HepG2 (cell line): ENCODE measurements around the gene SNX30.

Experiments used
- AHR ChIP-seq: IDR thresholded peaks from 2 replicates; pipeline ENCODE4 v1.6.1; 2018; ENCODE audit warnings: missing genetic modification reagents, missing compliant biosample characterization
- ASH2L ChIP-seq: fragments of 300-600, 200-600 bp; sonication (generic); IDR thresholded peaks from 2 replicates; pipeline ENCODE4 v1.7.0; 2017; ENCODE audit warnings: low read depth, mild to moderate bottlenecking, moderate library complexity, mixed read lengths, low read length; ENCODE audit not compliant: insufficient read length
- CREB3 ChIP-seq: sonication (generic); formaldehyde crosslinking; IDR thresholded peaks from 2 replicates; pipeline ENCODE4 v1.5.0; 2020; ENCODE audit warnings: missing genetic modification reagents
- CTCF ChIP-seq: sonication (generic); formaldehyde crosslinking; IDR thresholded peaks from 2 replicates; pipeline ENCODE4 v1.5.0; 2020; ENCODE audit warnings: mild to moderate bottlenecking, missing genetic modification reagents, moderate library complexity
- HNF4A ChIP-seq: sonication (generic); formaldehyde crosslinking; IDR thresholded peaks from 2 replicates; pipeline ENCODE4 v1.4.0; 2020; ENCODE audit warnings: missing genetic modification reagents
- NBN ChIP-seq: fragments of 450-650 bp; conservative IDR thresholded peaks from 2 replicates; pipeline ENCODE4 v1.6.1; 2017
- POLR2AphosphoS5 ChIP-seq: IDR thresholded peaks from 2 replicates; pipeline ENCODE4 v1.6.1; 2012; ENCODE audit warnings: low read depth, low read length
- TARDBP ChIP-seq: sonication (generic); formaldehyde crosslinking; IDR thresholded peaks from 2 replicates; pipeline ENCODE4 v1.8.0; 2022; ENCODE audit warnings: mild to moderate bottlenecking, missing genetic modification reagents
- UBTF ChIP-seq: sonication (generic); formaldehyde crosslinking; IDR thresholded peaks from 2 replicates; pipeline ENCODE4 v1.4.0; 2020; ENCODE audit warnings: mild to moderate bottlenecking, missing genetic modification reagents
- ZBTB33 ChIP-seq: sonication (generic); formaldehyde crosslinking; IDR thresholded peaks from 2 replicates; pipeline ENCODE4 v1.4.0; 2020; ENCODE audit warnings: missing genetic modification reagents
- ZBTB4 ChIP-seq: sonication (generic); formaldehyde crosslinking; IDR thresholded peaks from 2 replicates; pipeline ENCODE4 v1.4.0; 2020; ENCODE audit warnings: missing genetic modification reagents, mild to moderate bottlenecking, borderline replicate concordance
- ZNF383 ChIP-seq: sonication (generic); formaldehyde crosslinking; IDR thresholded peaks from 2 replicates; pipeline ENCODE4 v1.4.0; 2020; ENCODE audit warnings: missing genetic modification reagents, mild to moderate bottlenecking, borderline replicate concordance
- ZNF574 ChIP-seq: sonication (generic); formaldehyde crosslinking; IDR thresholded peaks from 2 replicates; pipeline ENCODE4 v1.4.0; 2020; ENCODE audit warnings: missing genetic modification reagents
- ZNF580 ChIP-seq: IDR thresholded peaks from 2 replicates; pipeline ENCODE4 v1.6.1; 2016; ENCODE audit warnings: low read depth, borderline replicate concordance

- TF ChIP-seq POLR2AphosphoS5 = no peak
- no peak for TF ChIP-seq ZBTB4 (CRISPR knock-in tag)
- TF ChIP-seq NBN = no peak
- TF ChIP-seq ZNF574 (CRISPR knock-in tag) = no peak
- no peak for TF ChIP-seq ZBTB33 (CRISPR knock-in tag)
- peak; percentile 96 for TF ChIP-seq CTCF (CRISPR knock-in tag)
- no peak for TF ChIP-seq ZNF580 (CRISPR knock-in tag)
- no peak for TF ChIP-seq ASH2L
- no peak for TF ChIP-seq UBTF (CRISPR knock-in tag)
- no peak for TF ChIP-seq HNF4A (CRISPR knock-in tag)
- no peak; the same call in 1 of the 2 replicates for TF ChIP-seq AHR
- no peak for TF ChIP-seq CREB3
- TF ChIP-seq TARDBP (CRISPR knock-in tag) = no peak
- TF ChIP-seq ZNF383 (CRISPR knock-in tag) = no peak
Measured at GRCh38 chr9:112793213-112793810, 42.8 kb downstream of the SNX30 start.
